Activated CD8-positive, alpha-beta T cell treated with anti-CD3 and anti-CD28 coated beads for 36 hours (primary cell): ENCODE results near the gene GRAMD4. TPM values are rescaled to one million over a fixed set of nuclear protein-coding genes. Genes with fewer than 3 reads are reported as not detected.

Experiments
- ATAC-seq: fragments of 200-7000 bp; cut with Tn5 transposase; one replicate; pipeline ENCODE4 v1.10.0; 2021; ENCODE audit warnings: mild to moderate bottlenecking, moderate library complexity
- CTCF ChIA-PET: fragments of 350-600 bp; sonication (Branson Sonifier 250); formaldehyde crosslinking; loops from one replicate; lab custom pipeline; 2021; ENCODE audit warnings: antibody characterized with exemption; lab: Charles Lee
- POLR2A ChIA-PET: fragments of 350-600 bp; sonication (Branson Sonifier 250); formaldehyde crosslinking; loops from one replicate; lab custom pipeline; 2021; ENCODE audit warnings: antibody characterized with exemption; lab: Charles Lee
- DNase-seq: peaks from one replicate; pipeline ENCODE4 v3.0.0-alpha.2; 2020
- H3K27ac Mint-ChIP-seq: one replicate; pipeline ENCODE4 v1.8.0; 2021; ENCODE audit warnings: mild to moderate bottlenecking, mixed read lengths
- H3K27me3 Mint-ChIP-seq: one replicate; pipeline ENCODE4 v1.8.0; 2021; ENCODE audit warnings: mixed read lengths
- H3K36me3 Mint-ChIP-seq: one replicate; pipeline ENCODE4 v1.8.0; 2021; ENCODE audit warnings: low read depth, mixed read lengths
- H3K4me1 Mint-ChIP-seq: one replicate; pipeline ENCODE4 v1.8.0; 2021; ENCODE audit warnings: low read depth, mixed read lengths
- H3K4me3 Mint-ChIP-seq: one replicate; pipeline ENCODE4 v1.8.0; 2021; ENCODE audit warnings: mild to moderate bottlenecking, moderate library complexity, mixed read lengths
- H3K9me3 Mint-ChIP-seq: one replicate; pipeline ENCODE4 v1.8.0; 2021; ENCODE audit warnings: mixed read lengths
- CTCF ChIP-seq: fragments of 200-600 bp; IDR thresholded peaks from one replicate; pipeline ENCODE4 v1.8.0; 2022; ENCODE audit warnings: antibody characterized with exemption, mild to moderate bottlenecking
- intact Hi-C: fragments of 100-400 bp; cut with micrococcal nuclease; formaldehyde crosslinking; loops from one replicate; pipeline ENCODE4 v1.10.0; 2022
- total RNA-seq, 2 experiments: library from RNA; stranded (reverse); gene quantifications; one replicate each; pipeline ENCODE4 v1.2.3, GENCODE V29; 2021

The GRAMD4 gene
- total RNA-seq, 2 experiments from 2014 or later, result 26.9 to 28.1 TPM

GRCh38 chr22:46728470-46728869, 108.3 kb downstream of the GRAMD4 start:
- Mint-ChIP-seq H3K4me1 (peaks cover 55% of the 10 kb centered on the region), H3K36me3 (peaks cover 18% of the 10 kb centered on the region), H3K27me3 (no peaks in the 10 kb centered on the region), H3K9me3 (no peaks in the 10 kb centered on the region), H3K4me3 (no peak overlapping the region), H3K27ac (peak overlapping the region; percentile 11)
- ChIA-PET POLR2A (interaction anchor here (1.0 kb wide), 1 partner anchor 10 kb away, joined by 6 read pairs; no protein-coding TSS in a partner anchor), CTCF (interaction anchor here (0.9 to 1.6 kb wide), 2 partner anchors 28 to 30 kb away, joined by 3 to 7 read pairs; no protein-coding TSS in a partner anchor)
- DNase-seq (no peak), ATAC-seq (no peak)
- no peak for TF ChIP-seq CTCF
- intact Hi-C loops, result no loop called here

Other genes with a start within 250 kb of the GRAMD4 start
- gene CELSR1, start 82.8 kb upstream of the GRAMD4 start, total RNA-seq, result under 1 TPM; 0.25 to 0.36 TPM
- 10 to 100 TPM; 38.4 to 41.8 TPM for gene CERK, start 117.9 kb downstream of the GRAMD4 start, total RNA-seq
- gene TBC1D22A, start 142.3 kb downstream of the GRAMD4 start, total RNA-seq, result 10 to 100 TPM; 41.0 to 42.8 TPM